SK-N-DZ (cell line): Measurements from ENCODE around the gene IGFBP1.
A peak's percentile ranks its signal among the peaks of the same experiment; 100 is the strongest.

Experiments used
- DNase-seq: peaks from one replicate; pipeline ENCODE4 v3.0.0-alpha.2; 2015; ENCODE audit warnings: low spot score

Gene IGFBP1

DNA sequence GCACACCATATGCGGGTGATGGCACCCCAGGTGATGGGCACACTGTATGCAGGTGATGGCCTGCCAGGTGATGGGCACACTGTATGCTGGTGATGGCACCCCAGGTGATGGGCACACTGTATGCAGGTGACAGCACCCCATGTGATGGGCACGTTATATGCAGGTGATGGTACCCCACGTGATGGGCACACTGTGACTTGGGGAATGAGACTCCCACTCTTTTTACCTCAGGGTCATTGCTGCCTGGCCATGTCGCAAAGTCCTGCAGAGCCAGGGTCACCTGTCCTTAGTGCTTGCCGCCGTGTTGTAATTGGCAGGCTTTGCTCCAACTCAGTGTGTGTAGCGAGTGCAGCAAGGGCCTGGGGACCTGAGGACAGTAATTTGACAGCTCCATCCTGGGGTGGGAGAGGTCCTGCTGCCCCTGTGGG is 7.8 kb upstream of the IGFBP1 start:
- DNase-seq, result no peak

DNA sequence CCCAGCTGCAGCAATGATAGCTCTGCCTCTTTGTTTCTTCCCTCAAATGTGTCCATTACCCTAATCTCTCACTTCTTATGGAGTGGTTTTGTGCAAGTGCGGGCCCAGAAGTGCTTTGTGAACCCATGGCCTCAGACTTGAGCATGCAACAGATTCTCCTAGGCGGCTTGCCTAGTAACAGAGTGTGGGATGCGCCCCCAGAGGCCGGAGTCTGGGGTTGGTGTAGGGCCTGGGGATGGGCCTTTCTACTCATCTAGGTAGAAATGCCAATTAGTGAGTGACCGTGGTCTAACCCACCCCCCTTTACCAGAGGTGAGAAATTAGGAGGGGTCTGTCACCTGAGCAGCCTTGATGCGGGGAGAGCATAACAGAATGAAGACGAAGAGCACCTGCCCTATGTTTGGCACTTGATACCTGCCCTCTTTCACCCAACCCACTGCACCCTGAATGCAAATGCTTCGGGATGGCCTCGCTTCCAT is 7.0 kb upstream of the IGFBP1 start:
- DNase-seq, result no peak

DNA sequence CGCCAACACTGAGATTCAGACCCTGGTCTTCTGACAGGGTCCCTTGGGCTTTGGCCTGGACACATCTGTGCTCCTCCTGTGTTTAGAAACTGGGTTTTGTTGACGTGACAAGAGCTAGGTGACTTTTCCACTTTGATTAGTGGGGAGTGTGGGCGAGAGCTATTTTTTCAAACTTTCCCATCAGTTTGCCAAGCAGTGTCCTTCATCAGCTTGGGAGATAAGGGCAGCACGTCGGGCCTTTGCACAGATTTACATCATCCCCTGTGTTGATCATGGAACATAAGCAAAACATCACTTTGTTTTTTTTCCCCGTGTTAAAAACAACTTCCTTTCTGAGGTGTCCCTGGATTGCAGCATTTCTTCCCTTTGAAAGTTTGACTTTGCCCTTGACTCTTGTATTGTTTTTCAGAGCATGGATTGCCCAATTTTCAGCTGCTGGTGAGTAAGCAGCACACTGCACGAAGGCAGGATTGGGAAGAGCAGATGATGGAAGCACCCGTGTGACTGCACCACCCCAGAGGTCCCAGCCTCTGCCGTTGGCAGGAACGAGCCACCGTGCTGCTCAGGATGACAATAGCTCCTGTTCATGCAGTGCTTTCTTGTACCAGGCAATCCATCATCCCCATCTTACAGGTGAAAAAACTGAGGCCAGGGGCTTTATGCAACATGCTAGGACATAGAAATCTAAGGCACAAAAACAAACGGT is 6.4 kb upstream of the IGFBP1 start:
- DNase-seq, result no peak

DNA sequence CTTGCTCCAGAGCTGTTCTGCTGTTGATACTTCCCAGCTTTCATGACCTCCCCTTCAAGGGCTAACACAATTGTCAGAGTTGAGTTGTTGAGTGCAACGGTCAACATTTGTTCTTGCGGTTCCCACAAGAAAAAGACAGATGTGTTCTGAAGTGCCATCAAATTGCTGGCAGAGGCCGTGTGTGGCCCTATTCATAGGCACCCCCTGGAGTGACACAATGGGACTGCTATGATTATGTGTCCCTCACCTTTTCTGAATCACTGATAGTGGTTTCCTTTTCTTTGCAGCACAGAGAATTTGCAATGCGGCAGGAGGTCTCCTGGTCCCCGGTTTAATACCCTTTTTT is 5.8 kb upstream of the IGFBP1 start:
- no peak for DNase-seq

GRCh38 chr7:45884136-45884535 is 4.2 kb upstream of the IGFBP1 start:
- no peak for DNase-seq

DNA sequence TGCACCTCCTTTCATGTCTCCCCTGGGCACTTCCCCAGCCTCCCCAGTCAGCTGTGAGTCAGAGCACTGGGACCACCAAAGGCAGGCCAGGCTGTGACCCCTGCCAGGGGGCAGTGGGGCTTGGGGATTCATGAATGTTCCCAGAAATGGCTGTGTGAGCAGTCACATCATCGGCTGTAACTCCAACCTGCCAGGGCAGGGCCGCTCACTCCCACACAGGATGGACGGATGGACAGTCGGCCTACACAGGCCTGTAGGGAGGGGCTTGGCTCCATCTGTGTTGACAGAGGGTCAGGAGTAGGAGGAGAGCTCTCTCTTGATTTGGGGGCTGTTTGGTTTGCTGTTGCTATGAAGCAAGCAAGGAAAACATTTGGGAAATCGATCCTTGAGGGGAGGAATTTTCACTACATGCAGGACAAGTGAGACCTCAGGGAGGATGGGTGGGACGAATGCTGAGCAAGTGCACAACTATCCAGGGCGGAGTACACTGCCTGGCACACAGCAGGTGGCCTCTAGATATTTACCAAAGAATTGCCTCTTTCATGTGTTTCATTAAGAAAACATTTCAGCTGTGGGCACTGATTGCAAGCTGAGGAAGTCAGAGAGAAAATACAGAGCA is 2.9 kb upstream of the IGFBP1 start:
- DNase-seq, result no peak

DNA sequence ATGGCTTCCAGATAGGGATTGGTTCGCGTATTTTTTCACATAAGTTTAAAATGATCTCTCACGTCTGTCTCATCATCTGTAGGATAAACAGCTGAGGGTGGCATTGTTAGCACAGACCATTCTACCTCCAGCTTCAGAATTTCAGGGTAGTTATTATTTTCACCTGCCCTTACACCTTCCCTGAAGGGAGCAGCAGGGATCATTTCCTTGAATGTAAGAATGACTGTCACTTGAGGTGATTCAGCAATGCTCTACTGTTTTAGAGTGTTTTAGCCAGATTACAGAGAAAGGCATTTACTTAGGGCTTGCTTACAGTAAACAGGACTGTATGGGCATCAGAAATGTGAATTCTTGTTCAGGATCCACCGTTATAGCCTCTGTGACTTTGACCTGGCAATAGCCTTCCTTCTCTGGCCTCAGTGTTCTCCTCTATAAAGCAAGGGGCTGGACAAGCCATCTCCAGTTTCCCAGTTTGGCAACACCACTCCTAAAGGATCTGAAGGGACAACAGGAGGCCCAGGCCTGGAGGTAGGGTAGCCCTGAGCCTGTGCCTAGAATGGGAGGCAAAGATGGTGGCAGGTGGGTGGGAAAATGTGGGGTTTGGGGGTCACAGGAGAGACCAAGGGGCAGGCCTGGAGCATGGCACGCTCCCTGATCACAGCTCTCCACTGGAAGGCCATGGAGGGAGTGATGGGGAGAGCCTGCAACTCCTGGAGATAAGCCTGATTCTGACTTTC is 1.2 kb upstream of the IGFBP1 start:
- no peak for DNase-seq

DNA sequence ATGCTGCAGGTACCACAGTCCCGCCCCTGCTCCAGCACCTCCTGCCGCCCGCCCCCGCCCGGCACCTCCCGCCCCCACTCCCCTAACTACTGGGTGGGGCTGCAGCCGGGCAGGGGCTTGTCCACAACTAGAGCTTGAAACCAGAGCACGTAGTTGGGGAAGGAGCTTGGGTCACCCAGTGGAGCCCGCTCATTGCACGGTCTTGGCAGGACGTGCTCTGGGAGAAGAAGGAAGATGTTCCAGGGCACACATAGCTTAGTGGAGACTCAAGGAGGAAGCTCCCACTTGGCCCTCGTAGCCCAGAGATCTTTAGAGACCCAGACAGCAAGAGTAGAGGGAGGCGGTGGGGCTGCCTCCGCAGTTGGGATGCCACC is 692 bp downstream of the IGFBP1 start:
- no peak for DNase-seq

- no peak for DNase-seq
Measured at GRCh38 chr7:45889367-45890067, 1.2 kb downstream of the IGFBP1 start.

DNA sequence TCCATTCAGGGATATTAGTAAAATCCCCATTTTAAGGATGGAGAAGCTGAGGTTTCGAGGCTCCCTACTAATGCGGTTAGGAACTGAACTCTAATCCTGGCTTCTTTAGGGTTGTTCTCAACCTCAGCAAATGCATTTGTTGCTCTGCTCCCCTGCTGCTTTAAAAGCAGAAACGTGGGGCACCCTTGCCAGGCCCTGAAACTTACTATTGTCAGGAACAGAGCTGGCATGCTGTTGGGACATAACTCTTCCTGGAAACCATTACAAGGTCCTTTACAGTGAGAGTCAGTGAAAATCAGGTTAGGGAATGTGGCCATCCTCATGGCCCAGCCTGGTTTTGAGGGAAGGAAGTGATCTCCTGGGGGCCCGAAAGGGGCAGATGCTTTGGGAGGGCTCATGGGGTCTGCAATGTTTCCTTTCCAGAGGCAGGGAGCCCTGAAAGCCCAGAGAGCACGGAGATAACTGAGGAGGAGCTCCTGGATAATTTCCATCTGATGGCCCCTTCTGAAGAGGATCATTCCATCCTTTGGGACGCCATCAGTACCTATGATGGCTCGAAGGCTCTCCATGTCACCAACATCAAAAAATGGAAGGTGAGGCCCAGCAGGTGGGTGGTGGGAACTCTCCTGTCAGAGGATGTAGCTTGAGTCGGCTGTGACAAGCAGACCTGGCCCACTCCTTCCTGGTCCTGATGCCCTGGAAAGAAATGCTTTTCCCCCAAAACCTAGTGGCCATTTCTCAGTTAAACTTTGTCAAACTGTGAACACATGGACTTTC is 2.0 kb downstream of the IGFBP1 start:
- no peak for DNase-seq

- peak; percentile 44 for DNase-seq
Measured at GRCh38 chr7:45890902-45891461, 2.7 kb downstream of the IGFBP1 start.

- no peak for DNase-seq
Measured at GRCh38 chr7:45891462-45892402, 3.4 kb downstream of the IGFBP1 start.

DNA sequence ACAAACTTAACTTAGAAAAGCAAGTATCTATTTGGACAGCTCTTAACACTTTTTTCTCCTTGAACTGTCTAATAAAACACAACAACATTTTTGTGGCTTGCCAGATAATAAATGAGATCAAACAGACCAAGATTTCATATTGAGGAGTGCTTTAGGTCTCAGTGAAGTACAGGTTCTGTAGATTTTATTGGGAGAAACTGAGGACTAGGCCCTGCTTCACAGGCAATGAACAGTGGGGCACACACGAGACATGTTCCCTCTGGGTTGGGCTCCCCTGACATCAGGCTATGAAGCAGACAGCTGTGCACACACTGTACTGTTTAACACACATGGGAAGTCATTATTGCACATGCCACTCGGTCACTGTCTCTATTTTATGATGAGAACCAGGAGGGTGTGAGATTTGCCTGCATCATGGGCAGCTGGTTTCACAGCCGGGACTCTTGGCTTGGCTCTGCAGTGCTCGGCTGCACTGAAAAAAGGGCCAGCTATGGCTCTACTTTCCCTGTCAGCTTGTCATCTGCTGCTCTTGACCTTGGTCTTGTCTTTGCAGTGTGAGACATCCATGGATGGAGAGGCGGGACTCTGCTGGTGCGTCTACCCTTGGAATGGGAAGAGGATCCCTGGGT is 4.2 kb downstream of the IGFBP1 start:
- no peak for DNase-seq

GRCh38 chr7:45893374-45893995 is 5.2 kb downstream of the IGFBP1 start:
- no peak for DNase-seq

- DNase-seq, result no peak
Measured at GRCh38 chr7:45893996-45894664, 5.8 kb downstream of the IGFBP1 start.

DNA sequence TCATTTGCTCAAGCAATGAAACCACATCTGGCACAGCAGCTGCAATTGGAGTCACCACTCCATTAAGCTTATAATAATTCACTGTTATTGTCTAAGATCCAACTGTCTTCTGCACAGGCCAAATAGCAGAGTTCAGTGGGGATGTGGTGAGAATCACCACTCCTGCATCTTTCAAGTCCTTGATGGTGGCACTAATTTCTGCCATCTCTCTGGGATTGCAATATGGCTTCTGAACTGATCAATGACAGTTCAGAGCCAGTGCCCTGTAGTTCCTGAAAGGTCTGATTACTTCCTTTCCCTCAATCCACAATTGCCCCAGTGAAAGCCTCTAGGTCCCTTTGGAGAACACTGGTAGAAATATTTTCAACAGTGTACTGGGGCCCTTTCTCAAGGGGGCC is 6.4 kb downstream of the IGFBP1 start:
- DNase-seq, result no peak

DNA sequence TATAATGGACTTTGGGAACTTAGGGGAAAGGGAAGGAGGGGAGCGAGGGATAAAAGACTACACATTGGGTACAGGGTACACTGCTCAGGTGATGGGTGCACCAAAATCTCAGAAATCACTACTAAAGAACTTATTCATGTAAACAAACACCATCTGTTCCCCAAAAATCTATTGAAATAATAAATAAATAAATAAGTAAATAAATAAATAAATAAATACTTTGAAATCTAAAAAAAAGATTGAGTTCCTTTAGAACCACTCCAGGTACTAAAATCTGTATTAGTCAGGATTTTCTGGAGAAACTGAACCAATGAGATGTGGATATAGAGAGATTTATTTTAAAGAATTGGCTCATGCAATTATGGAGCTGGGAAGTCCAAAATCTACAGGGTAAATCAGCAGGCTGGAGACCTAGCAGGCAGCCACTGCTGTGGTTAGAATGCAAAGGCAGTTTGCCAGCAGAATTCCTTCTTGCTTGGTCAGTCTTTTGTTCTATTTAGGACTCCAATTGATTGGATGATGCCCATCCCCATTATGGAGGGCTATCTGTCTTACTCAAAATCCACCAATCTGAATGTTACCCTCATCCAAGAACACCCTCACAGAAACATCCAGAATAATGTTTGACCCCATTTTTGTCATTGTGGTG is 8.9 kb downstream of the IGFBP1 start:
- DNase-seq, result no peak

GRCh38 chr7:45898222-45898621 is 9.9 kb downstream of the IGFBP1 start:
- no peak for DNase-seq
